AG10803 (cell line): ENCODE data around the gene AK6.
A peak's percentile ranks its signal among the peaks of the same experiment; 100 is the strongest.
"Not testable (repeated sequence)": the region's sequence is repeated elsewhere in the genome, so short reads cannot be mapped to it uniquely, and the experiment has no call there.

ENCODE experiments used
- DNase-seq: peaks from one replicate; pipeline ENCODE4 v3.0.0; 2010; ENCODE audit warnings: low read depth
- H3K4me3 ChIP-seq: 2 replicates; pipeline ENCODE4 v1.5.1; 2011; ENCODE audit warnings: mild to moderate bottlenecking, low read length, control low read depth
- TF ChIP-seq, protein P1 (sequence below): conservative IDR thresholded peaks from 2 replicates; pipeline ENCODE4 v1.5.1; 2011; ENCODE audit warnings: mild to moderate bottlenecking, low read length, control low read depth, inconsistent platforms

AK6 gene

GRCh38 chr5:69335341-69335935 is 33.9 kb downstream of the AK6 start:
- TF ChIP-seq, protein P1, sequence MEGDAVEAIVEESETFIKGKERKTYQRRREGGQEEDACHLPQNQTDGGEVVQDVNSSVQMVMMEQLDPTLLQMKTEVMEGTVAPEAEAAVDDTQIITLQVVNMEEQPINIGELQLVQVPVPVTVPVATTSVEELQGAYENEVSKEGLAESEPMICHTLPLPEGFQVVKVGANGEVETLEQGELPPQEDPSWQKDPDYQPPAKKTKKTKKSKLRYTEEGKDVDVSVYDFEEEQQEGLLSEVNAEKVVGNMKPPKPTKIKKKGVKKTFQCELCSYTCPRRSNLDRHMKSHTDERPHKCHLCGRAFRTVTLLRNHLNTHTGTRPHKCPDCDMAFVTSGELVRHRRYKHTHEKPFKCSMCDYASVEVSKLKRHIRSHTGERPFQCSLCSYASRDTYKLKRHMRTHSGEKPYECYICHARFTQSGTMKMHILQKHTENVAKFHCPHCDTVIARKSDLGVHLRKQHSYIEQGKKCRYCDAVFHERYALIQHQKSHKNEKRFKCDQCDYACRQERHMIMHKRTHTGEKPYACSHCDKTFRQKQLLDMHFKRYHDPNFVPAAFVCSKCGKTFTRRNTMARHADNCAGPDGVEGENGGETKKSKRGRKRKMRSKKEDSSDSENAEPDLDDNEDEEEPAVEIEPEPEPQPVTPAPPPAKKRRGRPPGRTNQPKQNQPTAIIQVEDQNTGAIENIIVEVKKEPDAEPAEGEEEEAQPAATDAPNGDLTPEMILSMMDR: no peak
- no peak overlapping the region for H3K4me3 ChIP-seq
- no peak for DNase-seq

GRCh38 chr5:69334793-69335268 is 34.5 kb downstream of the AK6 start:
- H3K4me3 ChIP-seq: no peak overlapping the region
- DNase-seq: peak; percentile 80
- TF ChIP-seq, protein P1: peak; percentile 78

DNA sequence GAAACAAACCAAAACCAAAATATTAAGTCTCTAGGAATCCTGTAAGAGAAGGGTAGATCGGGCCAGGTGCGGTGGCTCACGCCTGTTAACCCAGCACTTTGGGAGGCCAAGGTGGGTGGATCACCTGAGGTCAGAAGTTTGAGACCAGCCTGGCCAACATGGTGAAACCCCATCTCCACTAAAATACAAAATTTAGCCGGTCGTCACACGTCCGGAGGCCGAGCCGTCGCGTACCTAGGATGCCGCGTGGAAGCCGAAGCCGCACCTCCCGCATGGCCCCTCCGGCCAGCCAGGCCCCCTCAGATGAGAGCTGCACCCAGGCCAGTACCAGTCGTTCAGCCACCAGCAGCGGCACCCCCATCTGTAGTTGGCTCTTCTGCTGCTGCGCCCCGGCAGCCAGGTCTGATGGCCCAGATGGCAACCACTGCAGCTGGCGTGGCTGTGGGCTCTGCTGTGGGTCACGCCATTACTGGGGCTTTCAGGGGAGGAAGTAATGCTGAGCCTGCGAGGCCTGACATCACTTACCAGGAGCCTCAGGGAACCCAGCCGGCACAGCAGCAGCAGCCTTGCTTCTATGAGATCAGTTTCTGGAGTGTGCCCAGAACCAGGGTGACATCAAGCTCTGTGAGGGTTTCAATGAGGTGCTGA is 35.5 kb downstream of the AK6 start:
- not testable (repeated sequence) for DNase-seq, H3K4me3 ChIP-seq

DNA sequence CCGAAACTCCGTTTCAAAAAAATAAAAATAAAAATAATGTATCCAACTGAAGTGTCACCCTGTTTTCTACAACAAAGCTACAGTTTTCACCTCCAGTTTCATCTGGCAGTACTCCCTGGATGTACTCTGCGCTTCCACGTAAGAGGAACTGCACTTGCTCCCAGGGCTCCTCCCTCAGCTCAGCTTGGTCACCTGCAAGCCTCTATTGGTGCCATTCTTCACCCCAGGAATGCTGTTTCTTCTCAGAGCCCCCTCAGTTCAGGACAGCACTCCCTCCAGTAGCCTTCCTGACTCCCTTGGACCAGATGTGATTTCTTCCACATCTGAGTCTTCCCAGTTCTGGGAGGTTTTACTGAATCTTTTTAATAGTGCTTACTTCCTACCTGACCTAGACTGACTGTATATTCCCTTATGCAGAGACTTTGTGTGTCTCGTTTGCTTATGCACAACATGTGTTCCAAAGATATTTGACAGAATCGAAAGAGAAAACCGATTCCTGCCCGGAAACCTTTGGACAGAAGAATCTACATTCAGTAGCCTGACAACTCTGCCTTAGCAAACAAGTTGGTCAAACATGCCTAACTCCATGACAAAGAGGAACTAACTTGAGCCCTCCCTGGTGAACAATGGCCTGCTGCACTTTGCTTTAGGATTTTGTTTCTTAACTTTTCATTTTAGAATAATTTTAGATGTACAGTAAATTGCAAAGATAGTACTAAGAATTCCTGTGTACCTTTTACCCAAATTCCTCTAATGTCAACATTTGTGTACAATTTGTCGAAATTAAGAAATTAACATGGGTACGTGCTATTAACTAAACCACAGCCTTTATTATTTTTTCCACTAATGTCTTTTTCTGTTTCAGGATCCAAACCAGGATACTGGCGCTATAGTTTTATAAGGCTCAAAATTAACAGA is 37.5 kb downstream of the AK6 start:
- TF ChIP-seq, protein P1: no peak
- DNase-seq: no peak
- peak overlapping the region; percentile 88 for H3K4me3 ChIP-seq

DNA sequence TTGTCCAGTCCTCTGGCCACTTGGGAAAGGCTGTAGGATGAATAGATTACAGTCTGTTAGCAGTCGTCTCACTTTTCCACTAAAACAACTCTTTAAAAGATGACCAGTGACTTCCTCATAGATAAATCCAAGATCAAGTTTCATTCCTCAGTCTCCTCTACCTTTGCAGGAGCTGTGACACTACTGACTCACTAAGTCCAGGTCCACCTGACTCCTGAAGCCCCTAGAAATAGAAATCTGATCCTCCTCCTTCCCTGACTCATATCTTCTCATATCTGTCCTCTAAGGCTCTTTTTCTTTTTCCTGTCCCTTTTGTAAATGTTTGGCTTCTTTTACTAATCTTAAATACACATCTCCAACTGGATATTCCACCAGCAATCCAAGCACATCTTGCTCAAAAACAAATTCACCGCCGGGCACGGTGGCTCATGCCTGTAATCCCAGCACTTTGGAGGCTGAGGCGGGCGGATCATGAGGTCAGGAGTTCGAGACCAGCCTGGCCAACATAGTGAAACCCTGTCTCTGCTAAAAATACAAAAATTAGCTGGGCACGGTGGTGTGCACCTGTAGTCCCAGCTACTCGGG is 39.3 kb downstream of the AK6 start:
- DNase-seq: no peak
- TF ChIP-seq, protein P1: no peak
- no peak overlapping the region for H3K4me3 ChIP-seq

GRCh38 chr5:69326365-69326764 is 43.0 kb downstream of the AK6 start:
- DNase-seq: no peak
- H3K4me3 ChIP-seq: no peak overlapping the region
- TF ChIP-seq, protein P1: no peak

DNA sequence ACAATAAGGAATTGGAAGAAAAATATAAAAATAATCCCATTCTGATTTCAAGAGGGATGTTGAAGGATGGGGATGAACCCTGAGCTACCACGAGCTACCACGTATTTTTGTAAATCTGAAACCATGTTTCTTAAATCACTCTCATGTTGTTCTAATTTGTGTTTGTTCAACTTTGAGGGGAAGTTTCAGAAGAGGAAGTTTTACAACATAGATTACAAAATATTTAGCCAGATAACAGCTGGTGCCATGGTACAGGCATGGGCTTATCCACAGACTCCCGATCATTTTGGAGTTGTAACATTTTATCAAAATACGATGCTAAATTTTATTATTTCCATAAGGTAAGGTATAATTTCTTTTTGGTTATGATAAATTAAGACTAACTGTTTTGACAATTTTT is 51.9 kb downstream of the AK6 start:
- H3K4me3 ChIP-seq: no peak overlapping the region
- no peak for DNase-seq
- TF ChIP-seq, protein P1: no peak
